Natural killer cell (primary cell): Measurements from ENCODE around the gene ZACN. TPM values are rescaled to one million over a fixed set of nuclear protein-coding genes. Genes with fewer than 3 reads are reported as not detected.

Experiments used
- ATAC-seq, 3 donors: fragments of 150-1000 bp in 2 of 3; fragments of 200-7000 bp in 1 of 3; cut with Tn5 transposase; 1 replicate in 1 of 3; 2 replicates in 2 of 3; pipeline ENCODE4 v1.10.0; 2021; ENCODE audit warnings: mild to moderate bottlenecking in 2 of 3, moderate library complexity in 2 of 3
- DNase-seq, 2 donors: peaks; one replicate each; pipeline versions ENCODE4 v3.0.0 to v3.0.0-alpha.2; 2013 to 2021; ENCODE audit warnings: mixed read lengths in 1 of 2
- H3K27ac ChIP-seq: one replicate; pipeline ENCODE4 v1.5.1; 2013; ENCODE audit warnings: mild to moderate bottlenecking, low read length
- H3K27me3 ChIP-seq: one replicate; pipeline ENCODE4 v1.6.1; 2013; ENCODE audit warnings: low read length; ENCODE audit not compliant: control insufficient read depth, insufficient read depth
- H3K36me3 ChIP-seq: one replicate; pipeline ENCODE4 v1.6.1; 2013; ENCODE audit warnings: low read length; ENCODE audit not compliant: control insufficient read depth, insufficient read depth
- H3K4me1 ChIP-seq: one replicate; pipeline ENCODE4 v1.6.1; 2013; ENCODE audit warnings: low read length; ENCODE audit not compliant: control insufficient read depth, insufficient read depth
- H3K4me3 ChIP-seq: one replicate; pipeline ENCODE4 v1.5.1; 2013; ENCODE audit warnings: low read length
- H3K9me3 ChIP-seq: one replicate; pipeline ENCODE4 v1.6.1; 2013; ENCODE audit warnings: low read length; ENCODE audit not compliant: control insufficient read depth, insufficient read depth
- H3K27ac Mint-ChIP-seq, 2 donors: one replicate each; pipeline ENCODE4 v1.8.0; 2022; ENCODE audit warnings: mild to moderate bottlenecking in 2 of 2, mixed read lengths in 2 of 2, moderate library complexity in 1 of 2
- H3K27me3 Mint-ChIP-seq, 2 donors: one replicate each; pipeline ENCODE4 v1.8.0; 2022; ENCODE audit warnings: low read depth in 2 of 2, mixed read lengths in 2 of 2
- H3K36me3 Mint-ChIP-seq: one replicate; pipeline ENCODE4 v1.8.0; 2022; ENCODE audit warnings: mixed read lengths
- H3K4me1 Mint-ChIP-seq, 2 donors: one replicate each; pipeline ENCODE4 v1.8.0; 2022; ENCODE audit warnings: mixed read lengths in 2 of 2
- H3K4me3 Mint-ChIP-seq: one replicate; pipeline ENCODE4 v1.8.0; 2022; ENCODE audit warnings: mild to moderate bottlenecking, moderate library complexity, mixed read lengths
- H3K9me3 Mint-ChIP-seq, 2 donors: one replicate each; pipeline ENCODE4 v1.8.0; 2022; ENCODE audit warnings: mixed read lengths in 2 of 2
- CTCF ChIP-seq: fragments of 200-600 bp; IDR thresholded peaks from one replicate; pipeline ENCODE4 v1.8.0; 2022; ENCODE audit warnings: antibody characterized with exemption
- WGBS: methylation state at CpG from one replicate; pipeline ENCODE4 v1.1.7; 2013; ENCODE audit warnings: missing lambda C conversion rate; ENCODE audit not compliant: insufficient coverage; 5-methylcytosine and 5-hydroxymethylcytosine counted together
- intact Hi-C: fragments of 100-400 bp; cut with micrococcal nuclease; formaldehyde crosslinking; loops from one replicate; pipeline ENCODE4 v1.14.2; 2022
- total RNA-seq, 4 donors: library from RNA; stranded (reverse); fragments of 120-200 nt in 1 of 4; gene quantifications; one replicate each; pipeline versions ENCODE4 v1.2.3 to v1.2.4, GENCODE V29; 2013 to 2022

The ZACN gene
- total RNA-seq, 3 donors from 2014 or later (not counting 1 experiment from before 2014, with no cell fraction given), result 0.28 to 0.80 (median 0.50) TPM

- no peak for TF ChIP-seq CTCF
Observed at GRCh38 chr17:76106703-76107102, 27.7 kb downstream of the ZACN start.

DNA sequence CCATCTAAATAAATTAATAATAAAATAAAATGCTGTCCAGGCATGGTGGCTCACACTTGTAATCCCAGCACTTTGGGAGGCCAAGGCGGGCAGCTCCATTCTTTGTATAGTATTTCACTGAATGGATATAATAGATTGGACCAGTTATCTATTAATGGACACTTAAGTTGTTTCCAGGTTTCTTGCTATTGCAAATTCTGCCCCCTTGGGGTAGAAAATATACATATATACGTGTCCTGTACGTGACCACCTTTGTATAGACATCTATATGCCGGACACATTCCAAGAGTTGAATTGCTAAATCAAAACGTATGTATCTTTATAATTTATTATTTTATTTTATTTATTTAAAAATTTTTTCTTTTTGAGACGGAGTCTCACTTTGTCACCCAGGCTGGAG lies 28.5 kb downstream of the ZACN start:
- no peak overlapping the region for H3K27ac ChIP-seq
- no peak overlapping the region for H3K27ac Mint-ChIP-seq
- H3K27me3 ChIP-seq, result no peaks in the 10 kb centered on the region
- H3K9me3 Mint-ChIP-seq, result no peaks in the 10 kb centered on the region
- no peak for ATAC-seq
- no peaks in the 10 kb centered on the region for H3K9me3 ChIP-seq
- H3K27me3 Mint-ChIP-seq, result no peaks in the 10 kb centered on the region
- no peak overlapping the region for H3K4me3 Mint-ChIP-seq
- H3K4me3 ChIP-seq, result no peak overlapping the region
- H3K36me3 ChIP-seq, result no peaks in the 10 kb centered on the region
- TF ChIP-seq CTCF, result peak; percentile 25
- peak in 1 of 2 donors; percentile 48 for DNase-seq
- intact Hi-C loops, result no loop called here
- peaks cover 10 to 14% of the 10 kb centered on the region in 2 donors for H3K4me1 Mint-ChIP-seq
- WGBS, result 82% methylated on average over 4 of the region's 6 CpGs
- peaks cover 17% of the 10 kb centered on the region for H3K4me1 ChIP-seq
- H3K36me3 Mint-ChIP-seq, result no peaks in the 10 kb centered on the region

More at GRCh38 chr17:76106703-76107102, 27.7 kb downstream of the ZACN start:
- Mint-ChIP-seq H3K27me3 (no peaks in the 10 kb centered on the region), H3K4me3 (no peak overlapping the region), H3K4me1 (peaks cover 14 to 18% of the 10 kb centered on the region in 2 donors), H3K9me3 (no peaks in the 10 kb centered on the region), H3K36me3 (no peaks in the 10 kb centered on the region), H3K27ac (no peak overlapping the region)
- no peaks in the 10 kb centered on the region for H3K9me3 ChIP-seq
- 92% methylated on average over 2 of the region's 3 CpGs for WGBS
- intact Hi-C loops, result no loop called here
- no peaks in the 10 kb centered on the region for H3K27me3 ChIP-seq
- H3K27ac ChIP-seq, result no peak overlapping the region
- peaks cover 2% of the 10 kb centered on the region for H3K36me3 ChIP-seq
- H3K4me3 ChIP-seq, result no peak overlapping the region
- ATAC-seq (no peak), DNase-seq (no peak)
- H3K4me1 ChIP-seq, result peaks cover 22% of the 10 kb centered on the region

- DNase-seq (no peak), ATAC-seq (no peak)
- H3K9me3 Mint-ChIP-seq, result no peaks in the 10 kb centered on the region
- Histone ChIP-seq H3K27ac (no peak overlapping the region), H3K4me3 (no peak overlapping the region), H3K27me3 (no peaks in the 10 kb centered on the region), H3K4me1 (no peaks in the 10 kb centered on the region), H3K9me3 (no peaks in the 10 kb centered on the region), H3K36me3 (no peaks in the 10 kb centered on the region)
- no peaks in the 10 kb centered on the region for H3K36me3 Mint-ChIP-seq
- intact Hi-C loops, result no loop called here
- no peaks in the 10 kb centered on the region for H3K4me1 Mint-ChIP-seq
- no peak for TF ChIP-seq CTCF
- H3K4me3 Mint-ChIP-seq, result no peak overlapping the region
- no peak overlapping the region for H3K27ac Mint-ChIP-seq
- 78% methylated on average over 2 of the region's 2 CpGs for WGBS
- no peaks in the 10 kb centered on the region for H3K27me3 Mint-ChIP-seq
Observed at GRCh38 chr17:76111956-76112355, 33.0 kb downstream of the ZACN start.

DNA sequence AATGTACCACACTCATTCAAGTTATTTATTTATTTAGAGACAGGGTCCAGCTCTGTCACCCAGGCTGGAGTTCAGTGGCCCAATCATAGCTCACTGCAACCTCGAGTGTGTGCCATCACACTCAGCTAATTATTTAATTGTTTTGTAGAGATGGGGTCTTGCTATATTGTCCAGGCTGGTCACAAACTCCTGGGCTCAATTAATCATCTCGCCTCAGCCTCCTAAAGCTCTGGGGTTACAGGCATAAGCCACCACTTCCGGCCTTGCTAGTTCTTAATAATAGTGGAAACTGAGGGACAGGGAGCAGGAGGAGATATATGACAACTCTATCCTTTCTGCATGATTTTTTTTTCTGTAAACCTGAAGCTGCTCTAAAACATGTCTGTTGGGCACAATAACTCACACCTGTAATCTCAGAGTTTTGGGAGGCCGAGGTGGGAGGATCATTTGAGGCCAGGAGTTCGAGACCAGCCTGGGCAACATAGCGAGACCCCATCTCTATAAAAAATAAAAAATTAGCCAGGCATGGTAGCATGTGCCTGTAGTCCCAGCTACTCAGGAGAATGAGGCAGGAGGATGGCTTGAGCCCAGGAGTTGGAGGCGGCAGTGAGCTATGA lies 36.3 kb downstream of the ZACN start:
- WGBS, result 81% methylated on average over 7 of the region's 7 CpGs
- H3K36me3 Mint-ChIP-seq, result no peaks in the 10 kb centered on the region
- intact Hi-C loops, result no loop called here
- H3K4me1 ChIP-seq, result no peaks in the 10 kb centered on the region
- no peaks in the 10 kb centered on the region for H3K9me3 Mint-ChIP-seq
- DNase-seq (no peak), ATAC-seq (no peak)
- H3K36me3 ChIP-seq, result no peaks in the 10 kb centered on the region
- no peaks in the 10 kb centered on the region for H3K4me1 Mint-ChIP-seq
- H3K27me3 ChIP-seq, result no peaks in the 10 kb centered on the region
- H3K9me3 ChIP-seq, result no peaks in the 10 kb centered on the region
- no peak overlapping the region for H3K4me3 ChIP-seq
- H3K27me3 Mint-ChIP-seq, result no peaks in the 10 kb centered on the region
- H3K27ac ChIP-seq, result no peak overlapping the region
- H3K4me3 Mint-ChIP-seq, result no peak overlapping the region
- no peak overlapping the region for H3K27ac Mint-ChIP-seq
- no peak for TF ChIP-seq CTCF
